HCT116 (cell line): ENCODE results near the gene HELZ2. TPM values are rescaled to one million over a fixed set of nuclear protein-coding genes. Genes with fewer than 3 reads are reported as not detected.

Source experiments
- ATAC-seq: fragments of 200-7000 bp; cut with Tn5 transposase; 2 replicates; pipeline ENCODE4 v1.9.1; 2020; ENCODE audit warnings: mild to moderate bottlenecking, moderate library complexity
- BruUV-seq: library from RNA; stranded (reverse); fragments of 400-500 nt; replicated peaks from 2 replicates; lab custom pipeline; 2021; lab: Mats Ljungman, UMichigan
- CTCF ChIA-PET: fragments of 300-600 bp; sonication (Branson Sonifier 250); formaldehyde crosslinking; loops from one replicate; lab custom pipeline; 2021; ENCODE audit warnings: antibody characterized with exemption; lab: Charles Lee
- POLR2A ChIA-PET: fragments of 300-600, 350-600 bp; sonication (Branson Sonifier 250); formaldehyde crosslinking; loops from one replicate; lab custom pipeline; 2021; ENCODE audit warnings: antibody characterized with exemption; lab: Charles Lee
- RAD21 ChIA-PET, 2 experiments: fragments of 300-600 bp; sonication (Branson Sonifier 250); formaldehyde crosslinking; loops; one replicate each; lab custom pipeline; 2023; ENCODE audit warnings: low total read pairs in 2 of 2; ENCODE audit not compliant: uncharacterized antibody in 2 of 2, unreplicated experiment in 2 of 2, low non-redundant PET in 1 of 2; lab: Charles Lee
- DNase-seq: peaks from one replicate; pipeline ENCODE4 v3.0.0-alpha.2; 2010; ENCODE audit warnings: low read depth, low spot score
- H2AFZ ChIP-seq: fragments of 200-600 bp; shearing (Covaris generic), sonication (generic); 2 replicates; pipeline ENCODE4 v1.6.1; 2017; ENCODE audit warnings: low read depth, mixed run types, mixed read lengths, antibody characterized with exemption, low read length; ENCODE audit not compliant: poor library complexity, severe bottlenecking
- H3K27ac ChIP-seq: 2 replicates; pipeline ENCODE4 v1.5.1; 2012; ENCODE audit warnings: low read depth, low read length
- H3K27me3 ChIP-seq: fragments of 200-600 bp; sonication (generic); 2 replicates; pipeline ENCODE4 v1.6.1; 2016; ENCODE audit warnings: mixed run types, low read length, mixed read lengths; ENCODE audit not compliant: insufficient read depth
- H3K36me3 ChIP-seq, 2 experiments: fragments of 200-500 bp in 1 of 2; fragments of 200-600 bp in 1 of 2; sonication (Bioruptor generic) in 1 of 2; sonication (generic) in 1 of 2; 2 replicates each; pipeline versions ENCODE4 v1.5.1 to v1.6.1; 2014 to 2016; ENCODE audit warnings: low read length in 2 of 2, inconsistent platforms in 1 of 2, mixed read lengths in 1 of 2, mixed run types in 1 of 2; ENCODE audit not compliant: insufficient read depth in 2 of 2, control insufficient read depth in 1 of 2
- H3K4me1 ChIP-seq, 2 experiments: fragments of 200-600 bp in 1 of 2; sonication (generic) in 1 of 2; 2 replicates each; pipeline versions ENCODE4 v1.5.1 to v1.6.1; 2012 to 2017; ENCODE audit warnings: low read length in 2 of 2, inconsistent platforms in 1 of 2, mild to moderate bottlenecking in 1 of 2, mixed read lengths in 1 of 2, mixed run types in 1 of 2, moderate library complexity in 1 of 2; ENCODE audit not compliant: insufficient read depth in 2 of 2, control insufficient read depth in 1 of 2
- H3K4me2 ChIP-seq: fragments of 200-600 bp; sonication (generic); 2 replicates; pipeline ENCODE4 v1.6.1; 2017; ENCODE audit warnings: mixed run types, low read length, mixed read lengths
- H3K4me3 ChIP-seq, 2 experiments: fragments of 200-600 bp in 1 of 2; sonication (generic) in 1 of 2; replicated peaks in 1 of 2; 2 replicates each; pipeline ENCODE4 v1.5.1; 2011 to 2016; ENCODE audit warnings: low read length in 2 of 2, control low read depth in 1 of 2, low read depth in 1 of 2, mild to moderate bottlenecking in 1 of 2, mixed read lengths in 1 of 2, mixed run types in 1 of 2
- H3K79me2 ChIP-seq: fragments of 200-600 bp; sonication (generic); 2 replicates; pipeline ENCODE4 v1.6.1; 2017; ENCODE audit warnings: mild to moderate bottlenecking, mixed run types, low read length, moderate library complexity, mixed read lengths; ENCODE audit not compliant: insufficient read depth
- H3K9ac ChIP-seq: fragments of 200-600 bp; sonication (generic); 2 replicates; pipeline ENCODE4 v1.6.1; 2016; ENCODE audit warnings: low read length, mixed read lengths
- H3K9me2 ChIP-seq: fragments of 200-600 bp; sonication (generic), shearing (Covaris generic); 2 replicates; pipeline ENCODE4 v1.6.1; 2017; ENCODE audit warnings: mixed run types, mild to moderate bottlenecking, moderate library complexity; ENCODE audit not compliant: insufficient read depth
- H3K9me3 ChIP-seq, 2 experiments: fragments of 200-500 bp in 1 of 2; fragments of 200-600 bp in 1 of 2; sonication (Bioruptor generic) in 1 of 2; sonication (generic) in 1 of 2; 2 replicates each; pipeline ENCODE4 v1.6.1; 2014 to 2017; ENCODE audit warnings: low read length in 2 of 2, mixed read lengths in 2 of 2, inconsistent platforms in 1 of 2, low read depth in 1 of 2, mild to moderate bottlenecking in 1 of 2, mixed run types in 1 of 2, moderate library complexity in 1 of 2; ENCODE audit not compliant: control insufficient read depth in 1 of 2, insufficient read depth in 1 of 2
- H4K20me1 ChIP-seq: fragments of 200-600 bp; sonication (generic), shearing (Covaris generic); 2 replicates; pipeline ENCODE4 v1.6.1; 2017; ENCODE audit warnings: mixed run types, mild to moderate bottlenecking, moderate library complexity; ENCODE audit not compliant: insufficient read depth
- CBX3 ChIP-seq: IDR thresholded peaks from 2 replicates; pipeline ENCODE4 v1.6.1; 2012; ENCODE audit warnings: low read depth
- ELF1 ChIP-seq: IDR thresholded peaks from 2 replicates; pipeline ENCODE4 v1.6.1; 2012; ENCODE audit warnings: low read depth, borderline replicate concordance
- EZH2 ChIP-seq: fragments of 200-600 bp; sonication (generic); IDR thresholded peaks from 2 replicates; pipeline ENCODE4 v1.6.1; 2017; ENCODE audit warnings: antibody characterized with exemption, mixed run types
- FOSL1 ChIP-seq: IDR thresholded peaks from 2 replicates; pipeline ENCODE4 v1.6.1; 2012; ENCODE audit warnings: low read depth
- POLR2AphosphoS5 ChIP-seq: IDR thresholded peaks from 2 replicates; pipeline ENCODE4 v1.6.1; 2011; ENCODE audit warnings: mild to moderate bottlenecking, low read depth, low read length, moderate library complexity
- RAD21 ChIP-seq: IDR thresholded peaks from 2 replicates; pipeline ENCODE4 v1.6.1; 2012; ENCODE audit warnings: low read depth, mild to moderate bottlenecking
- TCF7L2 ChIP-seq: IDR thresholded peaks from 2 replicates; pipeline ENCODE4 v1.7.0; 2011; ENCODE audit warnings: borderline replicate concordance, inconsistent platforms; ENCODE audit not compliant: insufficient read depth, insufficient read length; ENCODE audit errors: extremely low read depth
- YY1 ChIP-seq: IDR thresholded peaks from 2 replicates; pipeline ENCODE4 v1.6.1; 2011; ENCODE audit warnings: low read length, low read depth, moderate library complexity, mild to moderate bottlenecking; ENCODE audit not compliant: insufficient replicate concordance; ENCODE audit errors: extremely low read depth
- ZFX ChIP-seq: fragments of 450-650 bp; IDR thresholded peaks from 2 replicates; pipeline ENCODE4 v1.6.1; 2017
- intact Hi-C: fragments of 100-400 bp; cut with micrococcal nuclease; formaldehyde crosslinking; loops from 2 replicates; pipeline ENCODE4 v1.10.0; 2022
- total RNA-seq: library from RNA; stranded (reverse); gene quantifications from one replicate; pipeline ENCODE4 v1.2.1, GENCODE V29; 2021; ENCODE audit not compliant: unreplicated experiment
- TF ChIP-seq, protein P1 (sequence below): IDR thresholded peaks from 2 replicates; pipeline ENCODE4 v1.6.1; 2012; ENCODE audit warnings: low read depth
- TF ChIP-seq, protein P2 (sequence below): IDR thresholded peaks from 2 replicates; pipeline ENCODE4 v1.6.1; 2012

HELZ2 gene
- total RNA-seq, 1 experiment from 2014 or later = 44.0 TPM

DNA sequence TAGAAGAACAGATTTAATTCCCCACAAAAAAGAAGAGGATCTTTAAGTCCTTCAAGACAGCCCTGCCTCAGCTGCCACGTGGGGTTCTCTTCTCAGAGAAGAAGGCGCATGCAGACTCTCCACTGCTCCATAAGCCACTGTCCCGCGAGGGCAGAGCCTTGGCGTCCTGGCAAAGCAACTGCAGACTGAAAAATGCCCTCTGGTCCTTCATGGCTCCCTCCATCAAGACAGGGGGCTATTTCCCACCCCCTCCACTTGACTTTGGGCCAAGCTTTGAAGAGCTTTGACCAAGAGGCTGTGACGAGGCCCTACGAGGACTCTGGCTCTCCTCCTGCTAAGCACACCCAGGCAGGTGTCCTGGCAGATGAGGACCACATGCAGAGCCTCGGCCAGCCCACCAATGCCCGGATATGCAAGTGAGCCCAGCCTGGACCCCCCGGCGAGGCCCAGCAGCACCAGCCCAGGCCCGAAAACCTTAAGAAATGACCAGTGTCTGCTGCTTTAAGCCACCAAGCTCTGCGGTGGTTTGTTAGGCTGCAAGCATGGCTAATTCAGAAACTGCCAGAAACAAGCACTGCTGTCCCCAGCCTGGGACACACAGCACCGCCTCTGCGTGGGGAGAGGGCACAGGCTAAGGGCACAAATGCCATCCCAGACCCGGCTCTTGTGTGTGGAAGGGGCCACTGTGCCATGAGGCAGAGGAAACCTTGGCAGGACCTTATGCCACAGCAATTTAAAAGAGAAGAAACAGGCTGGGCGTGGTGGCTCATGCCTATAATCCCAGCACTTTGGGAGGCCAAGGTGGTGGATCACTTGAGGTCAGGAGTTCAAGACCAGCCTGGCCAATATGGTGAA, 36.8 kb upstream of the HELZ2 start:
- Histone ChIP-seq H4K20me1 (no peaks in the 10 kb centered on the region), H3K9ac (no peak overlapping the region), H3K4me2 (no peak overlapping the region), H3K9me3 (peaks cover 5 to 6% of the 10 kb centered on the region in 2 experiments; a peak in 1 of 4 replicates), H3K4me3 (no peak overlapping the region), H3K9me2 (no peaks in the 10 kb centered on the region), H3K36me3 (peaks cover 0 to 10% of the 10 kb centered on the region in 2 experiments; a peak in 3 of 4 replicates), H3K79me2 (peaks cover 15% of the 10 kb centered on the region), H3K27me3 (no peaks in the 10 kb centered on the region), H3K4me1 (no peaks in the 10 kb centered on the region), H3K27ac (no peak overlapping the region), H2AFZ (no peak overlapping the region)
- POLR2A ChIA-PET = no interaction called here
- RAD21 ChIA-PET = interaction anchor here in 1 of 2 experiments (0.6 kb wide), 1 partner anchor 11 kb away, joined by 4 read pairs; no protein-coding TSS in a partner anchor
- intact Hi-C loops = no loop called here
- ATAC-seq = no peak
- CTCF ChIA-PET = no interaction called here
- TF ChIP-seq, protein P1, sequence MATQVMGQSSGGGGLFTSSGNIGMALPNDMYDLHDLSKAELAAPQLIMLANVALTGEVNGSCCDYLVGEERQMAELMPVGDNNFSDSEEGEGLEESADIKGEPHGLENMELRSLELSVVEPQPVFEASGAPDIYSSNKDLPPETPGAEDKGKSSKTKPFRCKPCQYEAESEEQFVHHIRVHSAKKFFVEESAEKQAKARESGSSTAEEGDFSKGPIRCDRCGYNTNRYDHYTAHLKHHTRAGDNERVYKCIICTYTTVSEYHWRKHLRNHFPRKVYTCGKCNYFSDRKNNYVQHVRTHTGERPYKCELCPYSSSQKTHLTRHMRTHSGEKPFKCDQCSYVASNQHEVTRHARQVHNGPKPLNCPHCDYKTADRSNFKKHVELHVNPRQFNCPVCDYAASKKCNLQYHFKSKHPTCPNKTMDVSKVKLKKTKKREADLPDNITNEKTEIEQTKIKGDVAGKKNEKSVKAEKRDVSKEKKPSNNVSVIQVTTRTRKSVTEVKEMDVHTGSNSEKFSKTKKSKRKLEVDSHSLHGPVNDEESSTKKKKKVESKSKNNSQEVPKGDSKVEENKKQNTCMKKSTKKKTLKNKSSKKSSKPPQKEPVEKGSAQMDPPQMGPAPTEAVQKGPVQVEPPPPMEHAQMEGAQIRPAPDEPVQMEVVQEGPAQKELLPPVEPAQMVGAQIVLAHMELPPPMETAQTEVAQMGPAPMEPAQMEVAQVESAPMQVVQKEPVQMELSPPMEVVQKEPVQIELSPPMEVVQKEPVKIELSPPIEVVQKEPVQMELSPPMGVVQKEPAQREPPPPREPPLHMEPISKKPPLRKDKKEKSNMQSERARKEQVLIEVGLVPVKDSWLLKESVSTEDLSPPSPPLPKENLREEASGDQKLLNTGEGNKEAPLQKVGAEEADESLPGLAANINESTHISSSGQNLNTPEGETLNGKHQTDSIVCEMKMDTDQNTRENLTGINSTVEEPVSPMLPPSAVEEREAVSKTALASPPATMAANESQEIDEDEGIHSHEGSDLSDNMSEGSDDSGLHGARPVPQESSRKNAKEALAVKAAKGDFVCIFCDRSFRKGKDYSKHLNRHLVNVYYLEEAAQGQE = no peak
- no peak for TF ChIP-seq YY1
- no peak for TF ChIP-seq ZFX
- no peak for TF ChIP-seq EZH2
- no peak for TF ChIP-seq FOSL1
- no peak for TF ChIP-seq CBX3
- TF ChIP-seq, protein P2, sequence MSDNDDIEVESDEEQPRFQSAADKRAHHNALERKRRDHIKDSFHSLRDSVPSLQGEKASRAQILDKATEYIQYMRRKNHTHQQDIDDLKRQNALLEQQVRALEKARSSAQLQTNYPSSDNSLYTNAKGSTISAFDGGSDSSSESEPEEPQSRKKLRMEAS = no peak
- TF ChIP-seq ELF1 = no peak
- TF ChIP-seq TCF7L2 = no peak
- TF ChIP-seq POLR2AphosphoS5 = no peak
- no peak for TF ChIP-seq RAD21
- no TSS peak for BruUV-seq
- DNase-seq = no peak
